ENCODE results near the gene CYSTM1. TPM values are rescaled to one million over a fixed set of nuclear protein-coding genes. Genes with fewer than 3 reads are reported as not detected.

CYSTM1 gene
- total RNA-seq, 1 donor from 2014 or later = 17.2 TPM

GRCh38 chr5:140266471-140267200, 91.6 kb downstream of the CYSTM1 start:
- intact Hi-C loops (cut with micrococcal nuclease) = no loop called here
- Mint-ChIP-seq H3K27ac (peak overlapping the region; percentile 46), H3K4me1 (ENCODE audit: low read depth) (peaks cover 42% of the 10 kb centered on the region), H3K9me3 (no peaks in the 10 kb centered on the region), H3K27me3 (ENCODE audit: insufficient read depth) (no peaks in the 10 kb centered on the region), H3K36me3 (ENCODE audit: low read depth) (peaks cover 27% of the 10 kb centered on the region), H3K4me3 (peak overlapping the region; percentile 9)
- no peak for DNase-seq (ENCODE audit: low spot score)

GRCh38 chr5:140267201-140267540, 92.2 kb downstream of the CYSTM1 start:
- intact Hi-C loops (cut with micrococcal nuclease) = no loop called here
- no peaks in the 10 kb centered on the region for H3K27me3 Mint-ChIP-seq (ENCODE audit: insufficient read depth)
- H3K27ac Mint-ChIP-seq = peak overlapping the region; percentile 25
- H3K9me3 Mint-ChIP-seq = no peaks in the 10 kb centered on the region
- H3K36me3 Mint-ChIP-seq (ENCODE audit: low read depth) = peaks cover 28% of the 10 kb centered on the region
- DNase-seq (ENCODE audit: low spot score) = no peak
- H3K4me1 Mint-ChIP-seq (ENCODE audit: low read depth) = peaks cover 39% of the 10 kb centered on the region
- H3K4me3 Mint-ChIP-seq = peak overlapping the region; percentile 9

- intact Hi-C loops (cut with micrococcal nuclease) = no loop called here
- DNase-seq (ENCODE audit: low spot score) = no peak
- H3K27ac Mint-ChIP-seq = peak overlapping the region; percentile 25
These were observed 92.6 kb downstream of the CYSTM1 start for GRCh38 chr5:140267559-140268018.

GRCh38 chr5:140270008-140270407, 95.0 kb downstream of the CYSTM1 start:
- H3K9me3 Mint-ChIP-seq = no peaks in the 10 kb centered on the region
- H3K27ac Mint-ChIP-seq = no peak overlapping the region
- H3K36me3 Mint-ChIP-seq (ENCODE audit: low read depth) = peaks cover 31% of the 10 kb centered on the region
- peaks cover 38% of the 10 kb centered on the region for H3K4me1 Mint-ChIP-seq (ENCODE audit: low read depth)
- intact Hi-C loops (cut with micrococcal nuclease) = no loop called here
- H3K27me3 Mint-ChIP-seq (ENCODE audit: insufficient read depth) = no peaks in the 10 kb centered on the region
- no peak overlapping the region for H3K4me3 Mint-ChIP-seq
- DNase-seq (ENCODE audit: low spot score) = no peak

More at GRCh38 chr5:140267559-140268018, 92.6 kb downstream of the CYSTM1 start:
- Mint-ChIP-seq H3K9me3 (no peaks in the 10 kb centered on the region), H3K4me3 (peak overlapping the region; percentile 9), H3K36me3 (ENCODE audit: low read depth) (peaks cover 26% of the 10 kb centered on the region), H3K4me1 (ENCODE audit: low read depth) (peaks cover 39% of the 10 kb centered on the region), H3K27me3 (ENCODE audit: insufficient read depth) (no peaks in the 10 kb centered on the region)

GRCh38 chr5:140273401-140273877, 98.5 kb downstream of the CYSTM1 start:
- H3K9me3 Mint-ChIP-seq = peaks cover 8% of the 10 kb centered on the region
- intact Hi-C loops (cut with micrococcal nuclease) = no loop called here
- H3K36me3 Mint-ChIP-seq (ENCODE audit: low read depth) = peaks cover 30% of the 10 kb centered on the region
- H3K27me3 Mint-ChIP-seq (ENCODE audit: insufficient read depth) = no peaks in the 10 kb centered on the region
- H3K27ac Mint-ChIP-seq = no peak overlapping the region
- H3K4me1 Mint-ChIP-seq (ENCODE audit: low read depth) = peaks cover 13% of the 10 kb centered on the region
- no peak overlapping the region for H3K4me3 Mint-ChIP-seq
- DNase-seq (ENCODE audit: low spot score) = no peak

GRCh38 chr5:140275837-140276236, 100.8 kb downstream of the CYSTM1 start:
- no peaks in the 10 kb centered on the region for H3K27me3 Mint-ChIP-seq (ENCODE audit: insufficient read depth)
- no peak overlapping the region for H3K4me3 Mint-ChIP-seq
- H3K27ac Mint-ChIP-seq = no peak overlapping the region
- no peak for DNase-seq (ENCODE audit: low spot score)
- peaks cover 8% of the 10 kb centered on the region for H3K9me3 Mint-ChIP-seq
- H3K36me3 Mint-ChIP-seq (ENCODE audit: low read depth) = peaks cover 26% of the 10 kb centered on the region
- intact Hi-C loops (cut with micrococcal nuclease) = no loop called here
- H3K4me1 Mint-ChIP-seq (ENCODE audit: low read depth) = peaks cover 17% of the 10 kb centered on the region

- H3K4me1 Mint-ChIP-seq (ENCODE audit: low read depth) = peaks cover 31% of the 10 kb centered on the region
- no peak overlapping the region for H3K4me3 Mint-ChIP-seq
- peaks cover 7% of the 10 kb centered on the region for H3K9me3 Mint-ChIP-seq
- no peak for DNase-seq (ENCODE audit: low spot score)
- no peak overlapping the region for H3K27ac Mint-ChIP-seq
- no peaks in the 10 kb centered on the region for H3K27me3 Mint-ChIP-seq (ENCODE audit: insufficient read depth)
- peaks cover 12% of the 10 kb centered on the region for H3K36me3 Mint-ChIP-seq (ENCODE audit: low read depth)
- intact Hi-C loops (cut with micrococcal nuclease) = no loop called here
These were observed 107.3 kb downstream of the CYSTM1 start for GRCh38 chr5:140282266-140282665.

GRCh38 chr5:140284013-140284412, 109.0 kb downstream of the CYSTM1 start:
- H3K36me3 Mint-ChIP-seq (ENCODE audit: low read depth) = peaks cover 5% of the 10 kb centered on the region
- no peaks in the 10 kb centered on the region for H3K27me3 Mint-ChIP-seq (ENCODE audit: insufficient read depth)
- no peak overlapping the region for H3K4me3 Mint-ChIP-seq
- no peak overlapping the region for H3K27ac Mint-ChIP-seq
- no peaks in the 10 kb centered on the region for H3K9me3 Mint-ChIP-seq
- no peak for DNase-seq (ENCODE audit: low spot score)
- intact Hi-C loops (cut with micrococcal nuclease) = no loop called here
- peaks cover 40% of the 10 kb centered on the region for H3K4me1 Mint-ChIP-seq (ENCODE audit: low read depth)

GRCh38 chr5:140286424-140286823, 111.4 kb downstream of the CYSTM1 start:
- H3K4me1 Mint-ChIP-seq (ENCODE audit: low read depth) = peaks cover 47% of the 10 kb centered on the region
- H3K36me3 Mint-ChIP-seq (ENCODE audit: low read depth) = peaks cover 8% of the 10 kb centered on the region
- H3K27ac Mint-ChIP-seq = no peak overlapping the region

GRCh38 chr5:140287801-140288521, 113.0 kb downstream of the CYSTM1 start:
- H3K27ac Mint-ChIP-seq = no peak overlapping the region
- intact Hi-C loops (cut with micrococcal nuclease) = no loop called here
- peaks cover 9% of the 10 kb centered on the region for H3K36me3 Mint-ChIP-seq (ENCODE audit: low read depth)
- H3K9me3 Mint-ChIP-seq = no peaks in the 10 kb centered on the region
- no peaks in the 10 kb centered on the region for H3K27me3 Mint-ChIP-seq (ENCODE audit: insufficient read depth)
- H3K4me3 Mint-ChIP-seq = no peak overlapping the region
- DNase-seq (ENCODE audit: low spot score) = no peak
- peaks cover 51% of the 10 kb centered on the region for H3K4me1 Mint-ChIP-seq (ENCODE audit: low read depth)

More at GRCh38 chr5:140286424-140286823, 111.4 kb downstream of the CYSTM1 start:
- no peaks in the 10 kb centered on the region for H3K9me3 Mint-ChIP-seq
- H3K27me3 Mint-ChIP-seq (ENCODE audit: insufficient read depth) = no peaks in the 10 kb centered on the region
- DNase-seq (ENCODE audit: low spot score) = no peak
- intact Hi-C loops (cut with micrococcal nuclease) = no loop called here
- no peak overlapping the region for H3K4me3 Mint-ChIP-seq

- peak overlapping the region; percentile 31 for H3K4me3 Mint-ChIP-seq
- intact Hi-C loops (cut with micrococcal nuclease) = loop anchor here (1.0 kb wide), 1 partner anchor 11 kb away; the partner anchor contains the start of gene PFDN1
- DNase-seq (ENCODE audit: low spot score) = no peak
- peaks cover 72% of the 10 kb centered on the region for H3K4me1 Mint-ChIP-seq (ENCODE audit: low read depth)
- H3K36me3 Mint-ChIP-seq (ENCODE audit: low read depth) = peaks cover 17% of the 10 kb centered on the region
- no peaks in the 10 kb centered on the region for H3K27me3 Mint-ChIP-seq (ENCODE audit: insufficient read depth)
- H3K27ac Mint-ChIP-seq = peak overlapping the region; percentile 15
- H3K9me3 Mint-ChIP-seq = no peaks in the 10 kb centered on the region
These were observed 117.4 kb downstream of the CYSTM1 start for GRCh38 chr5:140292212-140293036.
